ENCODE measurements around the gene KLF17.

Gene KLF17

GRCh38 chr1:44157903-44158302, 39.3 kb downstream of the KLF17 start:
- no peak for DNase-seq

DNA sequence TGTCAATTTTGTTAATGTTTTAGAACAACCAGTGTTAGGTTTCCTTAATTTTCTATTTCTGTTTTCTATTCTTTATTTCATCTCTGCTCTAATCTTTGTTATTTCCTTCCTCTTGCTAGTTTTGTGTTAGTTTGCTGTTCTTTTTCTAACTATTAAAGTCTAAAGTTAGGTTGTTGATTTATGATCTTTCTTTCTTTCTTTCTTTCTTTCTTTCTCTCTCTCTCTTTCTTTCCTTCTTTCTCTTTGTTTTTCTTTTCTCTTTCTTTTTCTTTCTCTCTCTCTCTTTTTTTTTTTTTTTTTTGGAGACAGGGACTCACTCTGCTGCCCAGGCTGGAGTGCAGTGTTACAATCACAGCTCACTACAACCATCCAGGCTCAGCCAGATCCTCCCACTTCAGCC, 40.2 kb downstream of the KLF17 start:
- DNase-seq, result no peak

GRCh38 chr1:44161546-44161945, 42.9 kb downstream of the KLF17 start:
- no peak for DNase-seq

DNA sequence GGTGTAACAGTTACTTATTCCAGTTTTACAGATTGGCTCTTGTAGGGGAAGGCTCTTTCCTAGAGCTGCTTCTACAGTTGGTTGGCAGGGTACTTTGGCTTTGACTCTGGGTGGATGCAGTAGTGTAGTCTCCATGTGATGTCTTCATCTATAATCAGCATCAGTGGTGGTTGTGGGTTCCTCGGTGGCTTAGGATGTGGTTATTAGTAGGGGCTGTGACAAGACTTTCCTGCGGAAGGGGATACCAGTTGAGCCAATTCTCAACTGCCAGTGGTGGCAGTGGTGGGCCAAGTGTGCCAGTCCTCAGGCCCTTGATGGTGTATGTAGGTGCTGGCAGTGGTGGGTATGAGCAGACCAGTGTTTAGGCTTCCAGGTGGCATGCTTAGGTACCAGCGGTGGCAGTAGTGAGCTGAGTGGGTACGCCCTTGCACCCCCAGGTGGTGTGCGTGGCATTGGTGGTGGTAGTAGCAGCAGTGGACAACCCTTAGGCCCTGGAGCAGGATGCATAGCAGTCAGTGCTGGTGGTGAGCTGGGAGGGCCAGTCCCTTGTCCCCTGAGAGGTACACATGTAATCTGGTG, 50.0 kb downstream of the KLF17 start:
- no peak for DNase-seq

GRCh38 chr1:44170281-44170823, 51.7 kb downstream of the KLF17 start:
- DNase-seq, result no peak

DNA sequence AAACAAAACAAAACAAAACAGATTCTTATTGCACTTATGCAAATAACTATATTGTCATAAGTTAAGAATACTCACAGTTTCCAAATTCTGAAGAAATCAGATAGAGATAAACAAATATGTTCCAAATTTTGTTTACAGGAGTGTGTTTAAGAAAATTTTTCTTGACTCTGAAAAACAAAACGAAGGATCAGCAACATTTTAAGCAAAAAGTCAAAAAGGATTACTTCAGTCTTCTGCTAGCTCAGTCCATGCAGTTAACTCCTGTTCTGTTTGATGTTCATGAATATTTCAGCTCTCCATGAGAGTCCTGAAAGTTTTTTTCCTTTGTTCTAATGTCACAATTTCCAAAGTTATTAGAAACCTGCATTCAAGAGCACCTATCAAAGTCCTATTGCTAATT, 56.0 kb downstream of the KLF17 start:
- DNase-seq, result no peak

Measured in CD4-positive, alpha-beta T cell treated with Interleukin-4 for 1 hour (primary cell).